GM21360 (cell line): ENCODE results near the gene TACO1.
A peak's percentile ranks its signal among the peaks of the same experiment; 100 is the strongest.

Source experiments
- ATAC-seq: cut with Tn5 transposase; IDR thresholded peaks from one replicate; pipeline ENCODE4 v1.9.1; 2021; ENCODE audit warnings: mild to moderate bottlenecking, moderate library complexity; ENCODE audit not compliant: unreplicated experiment

The TACO1 gene

GRCh38 chr17:63635787-63636186 lies 35.1 kb downstream of the TACO1 start:
- ATAC-seq = no peak

GRCh38 chr17:63639125-63639524 lies 38.4 kb downstream of the TACO1 start:
- ATAC-seq = no peak

GRCh38 chr17:63640038-63640437 lies 39.3 kb downstream of the TACO1 start:
- no peak for ATAC-seq

- no peak for ATAC-seq
Observed at GRCh38 chr17:63641692-63642448, 41.2 kb downstream of the TACO1 start.

GRCh38 chr17:63644846-63645245 lies 44.2 kb downstream of the TACO1 start:
- ATAC-seq = no peak

GRCh38 chr17:63645775-63646487 lies 45.2 kb downstream of the TACO1 start:
- no peak for ATAC-seq

- ATAC-seq = peak; percentile 77
Observed at GRCh38 chr17:63646488-63646806, 45.8 kb downstream of the TACO1 start.

GRCh38 chr17:63647065-63647725 lies 46.5 kb downstream of the TACO1 start:
- no peak for ATAC-seq

GRCh38 chr17:63647936-63648335 lies 47.2 kb downstream of the TACO1 start:
- no peak for ATAC-seq

- ATAC-seq = no peak
Observed at GRCh38 chr17:63649813-63650212, 49.1 kb downstream of the TACO1 start.

- ATAC-seq = no peak
Observed at GRCh38 chr17:63652106-63652505, 51.4 kb downstream of the TACO1 start.

GRCh38 chr17:63653050-63653449 lies 52.4 kb downstream of the TACO1 start:
- no peak for ATAC-seq

- no peak for ATAC-seq
Observed at GRCh38 chr17:63657786-63658185, 57.1 kb downstream of the TACO1 start.
